Non-pigmented ciliary epithelial cell (primary cell): ENCODE data around the gene PLEKHA8.
"Not testable (repeated sequence)": the region's sequence is repeated elsewhere in the genome, so short reads cannot be mapped to it uniquely, and the experiment has no call there.

ENCODE experiments used
- DNase-seq: peaks from one replicate; pipeline ENCODE4 v3.0.0-alpha.2; 2010; ENCODE audit warnings: low read depth

The PLEKHA8 gene

GRCh38 chr7:30066687-30067086, 38.5 kb downstream of the PLEKHA8 start:
- DNase-seq: no peak

DNA sequence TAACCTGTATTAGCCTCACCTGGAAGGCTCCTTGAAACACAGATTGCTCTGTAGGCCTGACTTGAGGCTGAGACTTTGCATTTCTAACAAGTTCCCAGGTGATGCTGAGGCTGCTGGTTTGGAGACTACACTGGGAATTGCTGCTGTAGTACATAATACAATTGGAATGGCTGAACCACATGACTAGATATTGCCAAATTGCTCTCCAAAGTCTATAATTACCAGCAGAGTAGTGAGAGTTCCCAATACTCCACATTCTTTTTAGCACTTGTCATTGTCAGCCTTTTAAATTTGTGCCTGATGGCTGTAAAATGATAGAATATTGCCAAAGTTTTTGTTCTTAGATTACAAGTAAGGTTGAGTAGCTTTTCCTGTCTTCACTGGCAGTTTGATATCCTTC, 39.9 kb downstream of the PLEKHA8 start:
- peak; percentile 75 for DNase-seq

GRCh38 chr7:30069096-30069867, 41.1 kb downstream of the PLEKHA8 start:
- DNase-seq: no peak

DNA sequence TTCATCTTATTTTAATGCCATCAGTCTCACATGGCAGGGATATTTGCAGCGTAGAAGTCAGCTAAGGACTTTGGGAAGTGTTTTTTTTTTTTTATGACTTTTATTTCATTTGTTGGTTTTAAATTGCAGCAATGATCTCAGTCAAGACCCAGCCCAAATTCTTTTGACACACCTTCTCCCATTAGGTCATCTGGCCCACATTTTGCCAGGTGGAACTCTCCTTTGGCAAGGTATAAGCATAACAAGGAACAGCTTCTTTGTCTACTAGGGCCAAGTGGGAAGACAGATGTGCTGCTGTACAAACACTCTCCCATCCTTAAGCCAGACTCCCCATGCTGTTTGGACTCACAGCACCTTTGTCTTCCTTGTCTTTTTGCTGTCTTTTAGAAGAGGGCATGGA, 41.8 kb downstream of the PLEKHA8 start:
- no peak for DNase-seq

- DNase-seq: no peak
Measured at GRCh38 chr7:30072735-30073134, 44.5 kb downstream of the PLEKHA8 start.

DNA sequence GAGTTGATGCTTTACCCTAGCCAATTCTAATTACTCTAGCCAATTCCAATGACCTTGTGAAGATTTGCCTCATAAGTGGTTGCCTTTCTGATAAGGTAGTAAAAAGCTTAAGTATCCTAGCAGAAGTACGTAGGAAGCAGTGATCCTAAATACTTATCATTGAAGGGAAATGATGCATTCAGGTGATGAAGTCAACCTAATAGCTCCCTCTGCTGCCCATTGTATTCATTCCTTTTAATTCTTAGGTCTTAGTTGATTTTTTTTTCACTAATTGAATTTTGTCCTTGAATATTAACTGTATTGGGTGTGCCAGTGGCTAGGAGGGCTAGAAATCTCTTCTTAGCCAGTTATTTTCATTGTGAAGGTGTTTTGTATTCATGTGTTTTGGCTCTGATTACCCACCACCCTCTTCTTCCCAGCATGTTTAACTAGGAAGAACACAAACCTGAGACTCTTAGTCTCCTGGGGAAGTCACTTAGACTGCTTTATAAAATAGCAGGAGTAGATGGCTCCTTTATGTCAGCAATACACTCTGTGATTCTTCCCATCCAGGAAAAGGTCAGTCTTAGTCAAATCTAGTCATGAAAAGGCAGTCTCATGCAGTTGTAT, 46.3 kb downstream of the PLEKHA8 start:
- DNase-seq: peak; percentile 23

DNA sequence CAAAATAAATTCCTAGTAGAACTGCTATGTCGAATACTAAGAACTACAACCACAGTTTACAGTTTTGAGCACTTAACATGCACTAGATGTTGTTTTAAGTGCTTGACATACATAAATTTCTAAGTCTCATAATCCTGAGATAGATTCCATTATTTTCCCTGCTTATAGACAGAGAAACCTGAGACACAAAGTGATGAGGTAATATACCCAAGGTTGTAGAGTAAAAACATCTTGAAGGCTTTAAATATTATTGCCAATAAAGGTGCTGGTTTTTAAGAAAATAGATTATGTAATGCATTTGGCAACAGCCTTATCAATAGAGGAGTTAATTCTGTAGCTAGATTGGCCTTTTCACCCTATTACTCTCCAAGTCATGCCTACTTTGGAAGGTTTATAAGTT, 48.2 kb downstream of the PLEKHA8 start:
- DNase-seq: no peak

DNA sequence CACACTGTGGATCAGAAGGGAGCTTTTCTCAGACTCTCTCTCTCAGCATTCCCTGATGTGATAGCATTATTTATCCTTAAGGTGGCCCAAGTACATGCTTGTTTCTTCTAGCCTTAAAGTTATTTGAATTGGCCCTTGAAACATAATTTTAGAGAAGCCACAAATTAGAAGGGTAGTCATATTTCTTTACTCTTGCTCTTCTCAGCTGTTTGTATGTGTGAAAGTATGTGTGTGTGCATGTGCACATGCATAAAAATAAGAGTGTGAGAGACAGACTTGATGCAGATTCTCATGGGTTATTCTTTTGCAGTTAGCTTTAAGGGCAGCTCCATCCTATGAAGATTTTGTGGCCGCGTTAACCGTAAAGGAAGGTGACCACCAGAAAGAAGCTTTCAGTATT, 50.1 kb downstream of the PLEKHA8 start:
- no peak for DNase-seq

- DNase-seq: no peak
Measured at GRCh38 chr7:30079880-30080279, 51.7 kb downstream of the PLEKHA8 start.

- DNase-seq: no peak
Measured at GRCh38 chr7:30080818-30081217, 52.6 kb downstream of the PLEKHA8 start.

DNA sequence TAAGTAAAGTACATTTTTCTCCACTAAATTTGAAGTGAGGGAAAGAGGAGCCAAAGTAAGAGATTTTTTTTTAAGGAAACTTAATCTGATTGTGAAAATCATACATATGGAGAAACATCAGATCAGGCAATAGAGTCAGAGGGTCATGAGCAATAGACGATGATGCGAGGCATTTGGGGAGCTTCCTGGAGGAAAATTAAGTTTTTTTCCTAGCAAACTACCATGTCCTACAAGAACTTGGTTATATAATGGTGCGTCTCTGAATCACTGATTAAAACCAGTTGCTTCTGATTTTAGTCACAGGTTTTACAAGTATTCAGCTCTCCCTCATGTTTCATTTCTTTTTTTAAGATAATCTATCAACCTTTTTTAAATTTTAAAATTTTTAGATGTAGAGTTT, 54.5 kb downstream of the PLEKHA8 start:
- no peak for DNase-seq

DNA sequence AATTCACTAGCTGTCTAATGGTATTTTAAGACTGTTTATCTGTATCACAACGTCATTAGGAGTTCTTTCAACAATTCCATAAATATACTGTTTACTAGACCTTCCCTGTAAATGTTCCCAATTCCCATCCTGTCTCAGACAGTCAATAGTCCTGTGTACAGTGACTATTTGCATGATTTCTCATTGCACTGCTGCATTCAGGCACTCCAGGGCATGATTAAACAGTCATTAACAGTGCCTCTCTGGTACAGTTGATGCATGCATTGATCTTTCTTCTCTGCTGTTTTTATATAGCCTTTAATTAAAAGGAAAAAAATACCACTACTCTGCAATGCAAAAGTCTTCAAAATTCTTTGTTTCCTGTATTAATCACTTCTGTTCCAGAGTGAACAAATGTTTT, 55.1 kb downstream of the PLEKHA8 start:
- no peak for DNase-seq

GRCh38 chr7:30084212-30084611, 56.0 kb downstream of the PLEKHA8 start:
- no peak for DNase-seq

GRCh38 chr7:30086529-30086928, 58.3 kb downstream of the PLEKHA8 start:
- no peak for DNase-seq

DNA sequence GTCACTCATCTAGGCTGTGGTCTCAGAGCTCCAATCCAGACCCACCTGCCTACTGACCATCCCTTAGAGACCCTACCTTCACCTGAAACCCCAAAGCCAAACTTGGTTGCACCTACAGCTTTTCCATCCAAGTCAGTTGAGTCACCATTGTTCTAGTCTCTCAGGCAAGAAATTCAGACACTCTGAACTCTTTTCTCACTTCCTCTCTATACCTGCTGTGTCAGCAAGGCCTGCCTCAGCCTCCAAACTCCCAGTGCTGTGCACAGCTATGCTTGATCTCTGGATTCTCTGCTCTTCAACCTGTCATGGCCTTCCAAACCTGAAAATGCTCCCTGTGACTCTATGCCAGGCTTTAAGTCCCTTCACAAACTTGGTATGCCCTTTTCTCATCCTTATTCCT, 59.2 kb downstream of the PLEKHA8 start:
- no peak for DNase-seq

DNA sequence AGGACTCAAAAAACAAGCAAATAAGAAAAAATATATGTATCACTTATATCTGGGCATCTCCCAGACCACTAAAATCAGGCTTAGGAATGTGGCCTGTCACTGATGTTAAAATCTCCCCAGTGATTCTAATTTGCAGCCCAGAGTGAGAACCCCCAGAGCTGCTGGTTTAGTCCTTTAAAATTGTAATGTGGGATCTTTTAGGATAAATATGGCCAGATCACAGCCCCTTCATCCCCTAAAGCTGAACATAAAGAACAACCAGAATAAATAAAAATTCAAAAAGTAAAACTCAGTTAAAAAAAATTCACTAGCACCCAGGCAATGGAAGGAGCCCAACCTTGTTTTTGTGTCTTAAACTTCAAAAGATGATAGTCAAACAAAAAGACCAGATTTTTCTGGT, 60.1 kb downstream of the PLEKHA8 start:
- DNase-seq: no peak

DNA sequence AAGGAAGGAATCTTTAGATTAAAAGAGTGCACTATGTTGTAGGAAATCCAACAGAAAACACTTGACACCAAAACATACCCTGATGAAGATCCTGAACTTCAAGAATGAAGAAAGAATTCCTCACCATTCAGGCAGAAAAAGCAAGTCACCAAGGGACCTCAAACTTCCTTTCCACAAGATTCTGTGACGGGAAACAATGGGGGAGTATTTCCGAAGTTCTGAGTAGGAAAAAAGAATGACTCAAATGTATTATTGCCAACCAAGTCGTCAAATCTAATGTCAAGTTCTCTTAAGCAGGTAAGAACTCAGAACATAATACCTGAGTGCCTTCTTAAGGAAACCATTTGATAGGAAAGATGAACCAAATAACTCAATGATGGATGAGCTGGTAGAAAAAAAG, 61.9 kb downstream of the PLEKHA8 start:
- no peak for DNase-seq

- peak; percentile 51 for DNase-seq
Measured at GRCh38 chr7:30091491-30091912, 63.3 kb downstream of the PLEKHA8 start.

- no peak for DNase-seq
Measured at GRCh38 chr7:30091987-30092386, 63.8 kb downstream of the PLEKHA8 start.

DNA sequence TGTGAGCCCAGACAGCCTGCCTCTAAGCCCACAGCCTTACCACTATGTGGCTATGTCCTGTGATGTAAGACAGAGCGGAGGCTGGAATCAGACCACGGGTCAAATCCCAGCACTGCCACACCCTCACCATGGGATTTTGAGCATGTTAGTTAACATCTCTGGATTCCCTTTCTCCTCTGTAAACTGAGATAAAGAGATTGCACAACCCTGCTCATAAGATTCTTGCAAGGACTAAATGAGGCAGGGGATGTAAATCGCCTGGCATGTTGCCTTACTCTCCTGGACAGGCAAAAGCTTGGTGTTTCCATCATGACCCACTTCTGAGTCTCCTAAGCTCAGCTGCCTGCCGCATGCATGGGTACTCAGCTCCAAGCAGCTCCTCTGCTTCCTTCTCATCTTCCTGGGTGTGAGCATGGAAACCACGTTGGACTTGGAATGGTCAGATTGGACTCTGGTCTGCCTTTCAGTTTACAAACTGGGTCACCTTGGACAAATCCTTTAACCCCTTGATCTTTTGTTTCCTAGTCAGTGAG, 65.3 kb downstream of the PLEKHA8 start:
- DNase-seq: no peak

GRCh38 chr7:30098599-30098998, 70.4 kb downstream of the PLEKHA8 start:
- DNase-seq: not testable (repeated sequence)

DNA sequence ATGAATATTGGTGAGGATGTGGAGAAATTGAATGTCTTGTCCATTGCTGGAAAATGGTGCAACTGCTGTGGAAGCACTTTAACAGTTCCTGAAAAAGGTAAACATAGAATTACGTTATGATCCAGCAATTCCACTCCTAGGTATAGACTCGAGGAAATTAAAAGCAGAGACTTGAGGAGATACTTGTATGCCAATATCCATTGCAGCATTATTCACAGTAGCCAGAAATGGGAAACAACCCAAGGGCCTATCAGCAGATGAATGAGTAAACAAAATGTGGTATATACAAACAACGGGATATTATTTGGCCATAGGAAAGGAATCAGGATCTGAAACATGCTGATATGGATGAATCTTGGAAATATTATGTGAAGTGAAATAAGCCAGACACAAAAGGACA, 74.1 kb downstream of the PLEKHA8 start:
- DNase-seq: no peak

GRCh38 chr7:30104157-30104556, 75.9 kb downstream of the PLEKHA8 start:
- DNase-seq: no peak
